ENCODE data around the gene MRPL2. TPM values are rescaled to one million over a fixed set of nuclear protein-coding genes. Genes with fewer than 3 reads are reported as not detected.

Gene MRPL2
- total and polyA plus RNA-seq, 2 donors (not counting 1 experiment from before 2014, with no cell fraction given): 45.6 to 52.8 TPM

DNA sequence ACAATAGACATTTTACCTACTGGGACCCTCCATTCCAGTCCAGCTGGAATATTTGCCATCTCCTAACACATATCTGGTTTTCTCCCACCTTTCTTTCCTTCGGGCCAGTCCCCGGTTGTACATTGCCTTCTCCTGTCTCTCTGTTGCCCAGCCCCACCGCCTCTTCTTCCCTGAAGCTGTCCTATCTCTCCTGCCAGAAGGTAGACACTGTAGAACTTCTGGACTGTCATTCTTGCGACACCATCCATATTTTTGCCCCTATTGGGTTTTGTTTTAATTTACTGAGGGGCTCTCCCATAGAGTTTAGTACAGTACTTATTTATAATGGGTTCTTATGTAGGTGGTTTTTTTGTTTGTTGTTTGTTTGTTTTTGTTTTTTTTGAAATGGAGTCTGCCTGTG is 21.8 kb upstream of the MRPL2 start:
- CTCF ChIA-PET: no interaction called here
- no peak overlapping the region for H3K27ac ChIP-seq (ENCODE audit: low read length in 2 of 2)
- Mint-ChIP-seq H3K4me1 (peaks cover 8% of the 10 kb centered on the region), H3K4me3 (no peak overlapping the region), H3K27me3 (peaks cover 33% of the 10 kb centered on the region), H3K9me3 (ENCODE audit: insufficient read depth) (no peaks in the 10 kb centered on the region), H3K27ac (no peak overlapping the region)
- H3K9me3 ChIP-seq (ENCODE audit: control extremely low read depth in 1 of 3, control insufficient read depth in 2 of 3, insufficient read depth in 1 of 3, low read length in 2 of 3): peaks cover 0 to 4% (median 0%) of the 10 kb centered on the region in 3 donors
- intact Hi-C loops (cut with micrococcal nuclease): no loop called here
- 100% methylated on average over 3 of the region's 4 CpGs for WGBS (ENCODE audit: insufficient coverage)
- TF ChIP-seq, protein P1, sequence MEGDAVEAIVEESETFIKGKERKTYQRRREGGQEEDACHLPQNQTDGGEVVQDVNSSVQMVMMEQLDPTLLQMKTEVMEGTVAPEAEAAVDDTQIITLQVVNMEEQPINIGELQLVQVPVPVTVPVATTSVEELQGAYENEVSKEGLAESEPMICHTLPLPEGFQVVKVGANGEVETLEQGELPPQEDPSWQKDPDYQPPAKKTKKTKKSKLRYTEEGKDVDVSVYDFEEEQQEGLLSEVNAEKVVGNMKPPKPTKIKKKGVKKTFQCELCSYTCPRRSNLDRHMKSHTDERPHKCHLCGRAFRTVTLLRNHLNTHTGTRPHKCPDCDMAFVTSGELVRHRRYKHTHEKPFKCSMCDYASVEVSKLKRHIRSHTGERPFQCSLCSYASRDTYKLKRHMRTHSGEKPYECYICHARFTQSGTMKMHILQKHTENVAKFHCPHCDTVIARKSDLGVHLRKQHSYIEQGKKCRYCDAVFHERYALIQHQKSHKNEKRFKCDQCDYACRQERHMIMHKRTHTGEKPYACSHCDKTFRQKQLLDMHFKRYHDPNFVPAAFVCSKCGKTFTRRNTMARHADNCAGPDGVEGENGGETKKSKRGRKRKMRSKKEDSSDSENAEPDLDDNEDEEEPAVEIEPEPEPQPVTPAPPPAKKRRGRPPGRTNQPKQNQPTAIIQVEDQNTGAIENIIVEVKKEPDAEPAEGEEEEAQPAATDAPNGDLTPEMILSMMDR (IDR thresholded peaks at IDR 0.05): no peak
- no peak for TF ChIP-seq EZH2 (IDR thresholded peaks at IDR 0.05; ENCODE audit: borderline replicate concordance, insufficient read depth, low read depth, low read length, poor library complexity, severe bottlenecking)
- ATAC-seq (ENCODE audit: low read depth) (no peak), DNase-seq (no peak)
- H3K79me2 ChIP-seq (ENCODE audit: control insufficient read depth, insufficient read depth, low read length): no peaks in the 10 kb centered on the region
- no peak overlapping the region for H3K4me2 ChIP-seq (replicated peaks; ENCODE audit: low read depth, low read length, poor library complexity, severe bottlenecking)
- no peak overlapping the region for H2AFZ ChIP-seq (ENCODE audit: insufficient read depth, low read depth, low read length, poor library complexity, severe bottlenecking)
- peaks cover 0 to 21% (median 8%) of the 10 kb centered on the region in 4 experiments for H3K27me3 ChIP-seq (replicated peaks in 1 of 4; ENCODE audit: control extremely low read depth in 1 of 4, control insufficient read depth in 3 of 4, insufficient read depth in 4 of 4, low read length in 3 of 4)
- POLR2A ChIA-PET: interaction anchor here (0.6 kb wide), 1 partner anchor 170 kb away, joined by 5 read pairs; no protein-coding TSS in a partner anchor
- H3K4me1 ChIP-seq (ENCODE audit: control insufficient read depth in 2 of 2, insufficient read depth in 2 of 2, low read length in 2 of 2): peaks cover 11% of the 10 kb centered on the region in 2 donors
- no peak overlapping the region for H3K4me3 ChIP-seq (ENCODE audit: control extremely low read depth in 1 of 5, extremely low read depth in 1 of 5, insufficient read depth in 1 of 5, low read depth in 2 of 5, low read length in 4 of 5)
- H3K36me3 ChIP-seq (replicated peaks in 1 of 2; ENCODE audit: control extremely low read depth in 1 of 2, control insufficient read depth in 1 of 2, extremely low read depth in 1 of 2, insufficient read depth in 2 of 2, low read length in 1 of 2): no peaks in the 10 kb centered on the region
- H4K20me1 ChIP-seq (ENCODE audit: control insufficient read depth, insufficient read depth, low read length, poor library complexity, severe bottlenecking): no peaks in the 10 kb centered on the region
- H3K9ac ChIP-seq (ENCODE audit: low read length): no peak overlapping the region

DNA sequence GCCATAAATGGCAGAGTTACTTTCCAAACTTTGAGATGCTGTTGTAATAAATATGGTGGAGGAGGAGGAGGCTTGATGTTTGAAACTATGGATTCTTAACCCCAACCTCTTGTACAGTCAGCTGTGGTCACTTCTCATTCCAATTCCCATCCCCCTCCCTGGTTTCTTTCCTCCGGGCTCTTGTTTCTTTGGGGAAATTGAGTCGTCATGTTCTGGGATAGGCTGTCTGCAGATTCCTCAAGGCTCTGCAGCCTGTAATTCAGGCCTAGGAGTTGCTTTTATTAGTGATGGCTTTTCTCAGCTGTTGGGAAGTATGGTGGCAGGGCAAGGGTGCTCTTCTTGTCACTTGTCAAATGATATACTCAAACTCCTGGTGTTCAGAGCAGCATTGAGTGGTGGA is 19.5 kb upstream of the MRPL2 start:
- no peak overlapping the region for H2AFZ ChIP-seq (ENCODE audit: insufficient read depth, low read depth, low read length, poor library complexity, severe bottlenecking)
- no peak overlapping the region for H3K9ac ChIP-seq (ENCODE audit: low read length)
- ATAC-seq (ENCODE audit: low read depth) (no peak), DNase-seq (no peak)
- no peaks in the 10 kb centered on the region for H3K79me2 ChIP-seq (ENCODE audit: control insufficient read depth, insufficient read depth, low read length)
- H4K20me1 ChIP-seq (ENCODE audit: control insufficient read depth, insufficient read depth, low read length, poor library complexity, severe bottlenecking): no peaks in the 10 kb centered on the region
- intact Hi-C loops (cut with micrococcal nuclease): no loop called here
- ChIA-PET CTCF (no interaction called here), POLR2A (no interaction called here)
- Mint-ChIP-seq H3K9me3 (ENCODE audit: insufficient read depth) (no peaks in the 10 kb centered on the region), H3K4me3 (no peak overlapping the region), H3K27me3 (peaks cover 33% of the 10 kb centered on the region), H3K27ac (no peak overlapping the region), H3K4me1 (peaks cover 12% of the 10 kb centered on the region)
- no peak overlapping the region for H3K27ac ChIP-seq (ENCODE audit: low read length in 2 of 2)
- peaks cover 14 to 15% of the 10 kb centered on the region in 2 donors for H3K4me1 ChIP-seq (ENCODE audit: control insufficient read depth in 2 of 2, insufficient read depth in 2 of 2, low read length in 2 of 2)
- peaks cover 0 to 26% (median 10%) of the 10 kb centered on the region in 4 experiments for H3K27me3 ChIP-seq (replicated peaks in 1 of 4; ENCODE audit: control extremely low read depth in 1 of 4, control insufficient read depth in 3 of 4, insufficient read depth in 4 of 4, low read length in 3 of 4)
- peaks cover 0 to 3% of the 10 kb centered on the region in 2 experiments for H3K36me3 ChIP-seq (replicated peaks in 1 of 2; ENCODE audit: control extremely low read depth in 1 of 2, control insufficient read depth in 1 of 2, extremely low read depth in 1 of 2, insufficient read depth in 2 of 2, low read length in 1 of 2)
- TF ChIP-seq, protein P1 (IDR thresholded peaks at IDR 0.05): no peak
- TF ChIP-seq EZH2 (IDR thresholded peaks at IDR 0.05; ENCODE audit: borderline replicate concordance, insufficient read depth, low read depth, low read length, poor library complexity, severe bottlenecking): no peak
- WGBS (ENCODE audit: insufficient coverage): no CpG with 5 or more reads among the region's 2 CpGs
- no peak overlapping the region for H3K4me3 ChIP-seq (ENCODE audit: control extremely low read depth in 1 of 5, extremely low read depth in 1 of 5, insufficient read depth in 1 of 5, low read depth in 2 of 5, low read length in 4 of 5)
- H3K9me3 ChIP-seq (ENCODE audit: control extremely low read depth in 1 of 3, control insufficient read depth in 2 of 3, insufficient read depth in 1 of 3, low read length in 2 of 3): peaks cover 0 to 4% (median 0%) of the 10 kb centered on the region in 3 donors
- H3K4me2 ChIP-seq (replicated peaks; ENCODE audit: low read depth, low read length, poor library complexity, severe bottlenecking): no peak overlapping the region

Measured in B cell (primary cell).